ENCODE results near the gene ADRA2B. TPM values are rescaled to one million over a fixed set of nuclear protein-coding genes. Genes with fewer than 3 reads are reported as not detected.

Gene ADRA2B
- total RNA-seq, 1 experiment from 2014 or later = 4.7 TPM

DNA sequence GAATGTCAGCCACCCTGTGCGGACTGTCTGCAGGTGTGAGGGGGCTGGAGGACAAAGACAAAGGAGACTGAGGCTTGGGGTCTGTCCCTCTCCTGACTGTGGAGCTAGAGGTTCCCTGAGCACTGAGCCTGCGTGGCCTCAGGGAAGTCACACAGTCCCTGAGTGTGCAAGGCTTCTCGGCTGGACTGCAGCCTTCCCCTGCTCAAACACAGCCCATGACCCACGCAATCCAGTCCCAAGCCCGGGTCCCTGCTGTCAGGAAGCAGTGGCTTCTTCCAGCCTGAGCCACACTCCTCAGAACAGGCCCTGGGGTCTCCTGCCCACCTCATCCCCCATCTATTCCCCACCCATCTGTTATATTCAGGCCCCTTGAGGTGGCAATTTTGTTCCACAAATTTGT, 19.2 kb upstream of the ADRA2B start:
- no peak overlapping the region for H3K27ac Mint-ChIP-seq
- H3K27me3 Mint-ChIP-seq (ENCODE audit: low read depth) = no peaks in the 10 kb centered on the region
- no peaks in the 10 kb centered on the region for H3K36me3 Mint-ChIP-seq
- peaks cover 10% of the 10 kb centered on the region for H3K4me1 Mint-ChIP-seq
- no peak for TF ChIP-seq ATF1 (CRISPR knock-in tag; IDR thresholded peaks at IDR 0.05)
- no peak for TF ChIP-seq NR1H2 (CRISPR knock-in tag; IDR thresholded peaks at IDR 0.05)
- TF ChIP-seq FOXK1 (CRISPR knock-in tag; IDR thresholded peaks at IDR 0.05) = no peak
- TF ChIP-seq JUN (CRISPR knock-in tag; IDR thresholded peaks at IDR 0.05) = no peak
- TF ChIP-seq ZNF423 (CRISPR knock-in tag; IDR thresholded peaks at IDR 0.05) = no peak
- TF ChIP-seq SMAD4 (CRISPR knock-in tag; IDR thresholded peaks at IDR 0.05) = no peak
- no peak for TF ChIP-seq ZNF317 (CRISPR knock-in tag; IDR thresholded peaks at IDR 0.05; ENCODE audit: borderline replicate concordance, low read depth)
- H3K4me3 Mint-ChIP-seq = no peak overlapping the region
- no peak for ATAC-seq
- ChIA-PET CTCF (no interaction called here), POLR2A (no interaction called here)
- DNase-seq (ENCODE audit: low spot score) = no peak
- H3K9me3 Mint-ChIP-seq = no peaks in the 10 kb centered on the region

DNA sequence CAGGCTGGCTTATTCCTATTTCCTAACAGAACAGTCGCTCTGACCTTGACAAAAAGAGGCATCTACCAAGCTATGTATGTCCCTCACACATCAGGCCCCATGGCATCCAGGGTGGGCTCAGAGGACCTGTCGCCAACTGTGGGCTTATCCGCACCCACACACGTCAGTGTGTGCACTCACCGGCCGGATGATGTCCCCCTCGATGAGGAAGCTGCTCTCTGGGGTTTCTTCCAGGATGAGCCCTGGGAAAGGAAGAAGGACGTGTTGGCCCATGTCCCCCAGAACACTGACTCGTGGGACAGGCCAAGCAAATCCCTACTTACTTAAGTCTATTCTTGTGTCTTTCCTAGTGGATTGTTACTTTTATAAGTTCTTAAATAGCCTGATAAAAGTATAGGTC, 18.8 kb upstream of the ADRA2B start:
- POLR2A ChIA-PET = no interaction called here
- H3K4me3 Mint-ChIP-seq = no peak overlapping the region
- CTCF ChIA-PET = no interaction called here
- H3K4me1 Mint-ChIP-seq = peaks cover 10% of the 10 kb centered on the region
- DNase-seq (ENCODE audit: low spot score) (no peak), ATAC-seq (no peak)
- no peak overlapping the region; the same call in 1 of the 2 replicates for H3K27ac Mint-ChIP-seq
- no peaks in the 10 kb centered on the region for H3K27me3 Mint-ChIP-seq (ENCODE audit: low read depth)
- no peaks in the 10 kb centered on the region for H3K36me3 Mint-ChIP-seq
- no peaks in the 10 kb centered on the region for H3K9me3 Mint-ChIP-seq
- TF ChIP-seq FOXJ3 (CRISPR knock-in tag; IDR thresholded peaks at IDR 0.05; ENCODE audit: borderline replicate concordance) (no peak), NR3C1 (CRISPR knock-in tag; conservative IDR thresholded peaks at IDR 0.05; ENCODE audit: low read depth) (no peak), ZNF232 (CRISPR knock-in tag; IDR thresholded peaks at IDR 0.05) (no peak), MYBL2 (CRISPR knock-in tag; IDR thresholded peaks at IDR 0.05) (no peak)
- TF ChIP-seq, protein P1, sequence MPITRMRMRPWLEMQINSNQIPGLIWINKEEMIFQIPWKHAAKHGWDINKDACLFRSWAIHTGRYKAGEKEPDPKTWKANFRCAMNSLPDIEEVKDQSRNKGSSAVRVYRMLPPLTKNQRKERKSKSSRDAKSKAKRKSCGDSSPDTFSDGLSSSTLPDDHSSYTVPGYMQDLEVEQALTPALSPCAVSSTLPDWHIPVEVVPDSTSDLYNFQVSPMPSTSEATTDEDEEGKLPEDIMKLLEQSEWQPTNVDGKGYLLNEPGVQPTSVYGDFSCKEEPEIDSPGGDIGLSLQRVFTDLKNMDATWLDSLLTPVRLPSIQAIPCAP (CRISPR knock-in tag; IDR thresholded peaks at IDR 0.05) = no peak
- TF ChIP-seq, protein P2, sequence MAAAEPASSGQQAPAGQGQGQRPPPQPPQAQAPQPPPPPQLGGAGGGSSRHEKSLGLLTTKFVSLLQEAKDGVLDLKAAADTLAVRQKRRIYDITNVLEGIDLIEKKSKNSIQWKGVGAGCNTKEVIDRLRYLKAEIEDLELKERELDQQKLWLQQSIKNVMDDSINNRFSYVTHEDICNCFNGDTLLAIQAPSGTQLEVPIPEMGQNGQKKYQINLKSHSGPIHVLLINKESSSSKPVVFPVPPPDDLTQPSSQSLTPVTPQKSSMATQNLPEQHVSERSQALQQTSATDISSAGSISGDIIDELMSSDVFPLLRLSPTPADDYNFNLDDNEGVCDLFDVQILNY (CRISPR knock-in tag; IDR thresholded peaks at IDR 0.05) = no peak
- TF ChIP-seq, protein P3, sequence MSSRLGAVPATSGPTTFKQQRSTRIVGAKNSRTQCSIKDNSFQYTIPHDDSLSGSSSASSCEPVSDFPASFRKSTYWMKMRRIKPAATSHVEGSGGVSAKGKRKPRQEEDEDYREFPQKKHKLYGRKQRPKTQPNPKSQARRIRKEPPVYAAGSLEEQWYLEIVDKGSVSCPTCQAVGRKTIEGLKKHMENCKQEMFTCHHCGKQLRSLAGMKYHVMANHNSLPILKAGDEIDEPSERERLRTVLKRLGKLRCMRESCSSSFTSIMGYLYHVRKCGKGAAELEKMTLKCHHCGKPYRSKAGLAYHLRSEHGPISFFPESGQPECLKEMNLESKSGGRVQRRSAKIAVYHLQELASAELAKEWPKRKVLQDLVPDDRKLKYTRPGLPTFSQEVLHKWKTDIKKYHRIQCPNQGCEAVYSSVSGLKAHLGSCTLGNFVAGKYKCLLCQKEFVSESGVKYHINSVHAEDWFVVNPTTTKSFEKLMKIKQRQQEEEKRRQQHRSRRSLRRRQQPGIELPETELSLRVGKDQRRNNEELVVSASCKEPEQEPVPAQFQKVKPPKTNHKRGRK (CRISPR knock-in tag; IDR thresholded peaks at IDR 0.05; ENCODE audit: borderline replicate concordance) = no peak
- TF ChIP-seq, protein P4, sequence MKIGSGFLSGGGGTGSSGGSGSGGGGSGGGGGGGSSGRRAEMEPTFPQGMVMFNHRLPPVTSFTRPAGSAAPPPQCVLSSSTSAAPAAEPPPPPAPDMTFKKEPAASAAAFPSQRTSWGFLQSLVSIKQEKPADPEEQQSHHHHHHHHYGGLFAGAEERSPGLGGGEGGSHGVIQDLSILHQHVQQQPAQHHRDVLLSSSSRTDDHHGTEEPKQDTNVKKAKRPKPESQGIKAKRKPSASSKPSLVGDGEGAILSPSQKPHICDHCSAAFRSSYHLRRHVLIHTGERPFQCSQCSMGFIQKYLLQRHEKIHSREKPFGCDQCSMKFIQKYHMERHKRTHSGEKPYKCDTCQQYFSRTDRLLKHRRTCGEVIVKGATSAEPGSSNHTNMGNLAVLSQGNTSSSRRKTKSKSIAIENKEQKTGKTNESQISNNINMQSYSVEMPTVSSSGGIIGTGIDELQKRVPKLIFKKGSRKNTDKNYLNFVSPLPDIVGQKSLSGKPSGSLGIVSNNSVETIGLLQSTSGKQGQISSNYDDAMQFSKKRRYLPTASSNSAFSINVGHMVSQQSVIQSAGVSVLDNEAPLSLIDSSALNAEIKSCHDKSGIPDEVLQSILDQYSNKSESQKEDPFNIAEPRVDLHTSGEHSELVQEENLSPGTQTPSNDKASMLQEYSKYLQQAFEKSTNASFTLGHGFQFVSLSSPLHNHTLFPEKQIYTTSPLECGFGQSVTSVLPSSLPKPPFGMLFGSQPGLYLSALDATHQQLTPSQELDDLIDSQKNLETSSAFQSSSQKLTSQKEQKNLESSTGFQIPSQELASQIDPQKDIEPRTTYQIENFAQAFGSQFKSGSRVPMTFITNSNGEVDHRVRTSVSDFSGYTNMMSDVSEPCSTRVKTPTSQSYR (CRISPR knock-in tag; IDR thresholded peaks at IDR 0.05) = no peak

DNA sequence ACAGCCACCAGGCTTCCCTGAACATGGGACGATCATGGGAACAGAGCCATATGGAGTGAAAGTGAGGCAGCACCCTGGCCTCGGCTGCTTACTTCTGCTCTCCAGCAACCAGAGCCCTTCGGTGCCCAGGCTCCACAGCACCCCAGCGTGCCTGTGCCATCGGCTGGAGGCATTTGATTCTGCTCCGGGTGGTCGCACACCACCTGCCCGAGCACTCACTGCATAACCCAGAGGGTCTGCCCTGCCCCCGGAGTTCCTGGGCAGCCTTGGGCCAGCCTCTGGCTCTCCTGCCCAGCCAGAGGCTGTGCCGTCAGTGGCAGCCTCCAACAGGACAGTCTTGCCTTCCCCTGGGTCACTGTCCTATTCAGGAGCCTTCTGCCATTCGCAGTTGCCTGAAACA, 18.1 kb upstream of the ADRA2B start:
- ChIA-PET POLR2A (no interaction called here), CTCF (interaction anchor here (2.5 kb wide), 1 partner anchor 18 kb away, joined by 10 read pairs; the partner anchor contains the start of gene ADRA2B)
- no peak for TF ChIP-seq TCF7 (CRISPR knock-in tag; IDR thresholded peaks at IDR 0.05; ENCODE audit: low read depth)
- DNase-seq (ENCODE audit: low spot score) (no peak), ATAC-seq (no peak)
- H3K4me3 Mint-ChIP-seq = no peak overlapping the region
- H3K9me3 Mint-ChIP-seq = no peaks in the 10 kb centered on the region
- no peak overlapping the region for H3K27ac Mint-ChIP-seq
- peaks cover 10% of the 10 kb centered on the region for H3K4me1 Mint-ChIP-seq
- H3K36me3 Mint-ChIP-seq = no peaks in the 10 kb centered on the region
- H3K27me3 Mint-ChIP-seq (ENCODE audit: low read depth) = no peaks in the 10 kb centered on the region

Data from WTC11 (cell line).